Measurements from ENCODE around the gene SFTPB.

The SFTPB gene

GRCh38 chr2:85667561-85668008, 414 bp downstream of the SFTPB start:
- H3K27ac ChIP-seq, result no peak overlapping the region
- TF ChIP-seq CTCF (IDR thresholded peaks at IDR 0.05) (no peak), ZFX (IDR thresholded peaks at IDR 0.05; ENCODE audit: borderline replicate concordance) (no peak)

GRCh38 chr2:85666435-85667316, 1.3 kb downstream of the SFTPB start:
- TF ChIP-seq ZFX (IDR thresholded peaks at IDR 0.05; ENCODE audit: borderline replicate concordance) (no peak), CTCF (IDR thresholded peaks at IDR 0.05) (no peak)
- no peak overlapping the region for H3K27ac ChIP-seq

- no peak for TF ChIP-seq CTCF (IDR thresholded peaks at IDR 0.05)
- no peak for TF ChIP-seq ZFX (IDR thresholded peaks at IDR 0.05; ENCODE audit: borderline replicate concordance)
- H3K27ac ChIP-seq, result no peak overlapping the region
Observed at GRCh38 chr2:85666016-85666415, 2.0 kb downstream of the SFTPB start.

- TF ChIP-seq CTCF (IDR thresholded peaks at IDR 0.05), result no peak
- no peak for TF ChIP-seq ZFX (IDR thresholded peaks at IDR 0.05; ENCODE audit: borderline replicate concordance)
Observed at GRCh38 chr2:85665264-85665937, 2.6 kb downstream of the SFTPB start.

GRCh38 chr2:85663594-85664565, 4.1 kb downstream of the SFTPB start:
- no peak for TF ChIP-seq CTCF (IDR thresholded peaks at IDR 0.05)
- H3K27ac ChIP-seq, result no peak overlapping the region

More at GRCh38 chr2:85665264-85665937, 2.6 kb downstream of the SFTPB start:
- no peak overlapping the region for H3K27ac ChIP-seq

- TF ChIP-seq ZFX (IDR thresholded peaks at IDR 0.05; ENCODE audit: borderline replicate concordance) (no peak), CTCF (IDR thresholded peaks at IDR 0.05) (no peak)
- no peak overlapping the region for H3K27ac ChIP-seq
Observed at GRCh38 chr2:85662899-85663593, 5.0 kb downstream of the SFTPB start.
